AG09319 (cell line): Measurements from ENCODE around the gene EIF3I.

Source experiments
- DNase-seq: peaks from one replicate; pipeline ENCODE4 v3.0.0-alpha.2; 2010; ENCODE audit warnings: low read depth; ENCODE audit errors: extremely low read depth
- TF ChIP-seq, protein P1 (sequence below): IDR thresholded peaks from 2 replicates; pipeline ENCODE4 v1.5.1; 2011; ENCODE audit warnings: low read depth, mild to moderate bottlenecking, inconsistent platforms, low read length, moderate library complexity

EIF3I gene

GRCh38 chr1:32205401-32206370, 16.5 kb upstream of the EIF3I start, which contains the start of gene IQCC:
Gene IQCC (plus strand): TSS chr1:32205671. CDS start chr1:32205682, 11 bp downstream.
- peak; percentile 45 for DNase-seq
- TF ChIP-seq, protein P1, sequence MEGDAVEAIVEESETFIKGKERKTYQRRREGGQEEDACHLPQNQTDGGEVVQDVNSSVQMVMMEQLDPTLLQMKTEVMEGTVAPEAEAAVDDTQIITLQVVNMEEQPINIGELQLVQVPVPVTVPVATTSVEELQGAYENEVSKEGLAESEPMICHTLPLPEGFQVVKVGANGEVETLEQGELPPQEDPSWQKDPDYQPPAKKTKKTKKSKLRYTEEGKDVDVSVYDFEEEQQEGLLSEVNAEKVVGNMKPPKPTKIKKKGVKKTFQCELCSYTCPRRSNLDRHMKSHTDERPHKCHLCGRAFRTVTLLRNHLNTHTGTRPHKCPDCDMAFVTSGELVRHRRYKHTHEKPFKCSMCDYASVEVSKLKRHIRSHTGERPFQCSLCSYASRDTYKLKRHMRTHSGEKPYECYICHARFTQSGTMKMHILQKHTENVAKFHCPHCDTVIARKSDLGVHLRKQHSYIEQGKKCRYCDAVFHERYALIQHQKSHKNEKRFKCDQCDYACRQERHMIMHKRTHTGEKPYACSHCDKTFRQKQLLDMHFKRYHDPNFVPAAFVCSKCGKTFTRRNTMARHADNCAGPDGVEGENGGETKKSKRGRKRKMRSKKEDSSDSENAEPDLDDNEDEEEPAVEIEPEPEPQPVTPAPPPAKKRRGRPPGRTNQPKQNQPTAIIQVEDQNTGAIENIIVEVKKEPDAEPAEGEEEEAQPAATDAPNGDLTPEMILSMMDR, result no peak

- no peak for DNase-seq
- TF ChIP-seq, protein P1, result no peak
Observed at GRCh38 chr1:32208469-32208868, 13.7 kb upstream of the EIF3I start.

- DNase-seq, result no peak
- TF ChIP-seq, protein P1, result no peak
Observed at GRCh38 chr1:32208891-32209328, 13.3 kb upstream of the EIF3I start, which contains the start of gene DCDC2B. Gene DCDC2B (plus strand): TSS chr1:32209089. CDS start chr1:32209094, 5 bp downstream.

DNA sequence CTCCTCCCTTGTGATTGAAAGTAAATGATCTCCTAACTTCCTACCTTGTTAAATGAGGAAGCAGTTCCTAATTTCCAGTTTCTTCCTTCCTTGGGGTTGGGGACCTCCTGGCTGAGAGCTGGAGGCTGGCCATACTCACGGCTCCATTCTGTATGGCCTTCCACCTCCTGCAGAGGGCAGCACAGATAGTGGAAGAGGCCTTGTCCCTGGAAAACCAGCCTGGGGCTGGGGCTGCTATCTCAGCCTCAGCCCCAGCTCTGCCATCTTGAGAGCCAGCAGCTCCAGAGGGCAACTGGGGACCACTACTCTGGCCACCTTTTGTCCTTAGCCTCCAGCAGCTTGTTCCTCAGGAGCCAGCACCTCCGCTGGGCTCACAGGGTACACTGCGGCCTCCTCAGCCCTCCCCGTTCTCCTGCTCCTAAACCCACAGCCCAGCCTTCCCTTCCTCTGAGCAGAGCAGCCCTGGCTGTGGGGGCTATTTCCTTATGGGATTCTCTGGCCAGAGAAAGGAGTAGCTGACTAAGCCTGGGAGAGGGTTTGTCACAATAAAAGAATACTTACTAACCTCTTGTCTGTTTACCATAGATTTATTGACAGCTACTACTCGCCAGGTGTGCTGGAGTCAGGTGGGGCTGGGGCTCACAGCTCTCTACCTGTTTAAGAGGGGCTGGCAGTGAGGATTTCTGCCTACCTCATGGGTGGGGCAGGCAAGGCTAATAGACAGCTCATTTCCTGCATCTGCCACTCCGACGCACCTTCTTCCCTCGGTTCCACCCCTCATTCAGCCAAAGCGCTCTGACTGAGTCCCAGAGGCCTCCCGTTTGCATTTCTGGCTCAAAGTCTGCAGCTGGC, 6.4 kb upstream of the EIF3I start:
- DNase-seq, result no peak
- TF ChIP-seq, protein P1, result peak; percentile 82

DNA sequence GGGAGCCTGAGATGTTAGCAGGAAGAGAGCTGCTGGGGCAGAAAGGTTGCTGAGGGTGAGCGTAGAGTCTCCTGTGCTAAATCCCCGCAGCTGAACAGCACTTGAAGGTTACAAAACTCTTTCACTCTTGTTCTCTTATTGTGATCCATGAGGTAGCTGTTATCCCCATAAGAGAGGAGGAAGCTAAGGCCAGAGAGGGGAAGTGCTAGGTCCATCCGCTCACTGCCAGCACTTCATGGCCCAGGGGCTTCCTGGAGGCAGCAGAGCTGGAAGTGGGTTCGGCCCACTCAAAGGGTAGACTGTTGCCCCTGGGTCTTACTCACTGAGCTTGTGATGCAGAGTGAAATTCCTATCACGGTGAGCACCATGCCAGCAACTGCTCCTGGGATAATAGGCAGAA, 5.6 kb upstream of the EIF3I start:
- no peak for DNase-seq
- TF ChIP-seq, protein P1, result no peak

GRCh38 chr1:32219022-32219421, 3.2 kb upstream of the EIF3I start:
- TF ChIP-seq, protein P1, result no peak
- DNase-seq, result no peak
